GM21423 (cell line): ENCODE measurements around the gene CMBL.
A peak's percentile ranks its signal among the peaks of the same experiment; 100 is the strongest.
"Not testable (repeated sequence)": the region's sequence is repeated elsewhere in the genome, so short reads cannot be mapped to it uniquely, and the experiment has no call there.

Experiments
- ATAC-seq: cut with Tn5 transposase; IDR thresholded peaks from one replicate; pipeline ENCODE4 v1.9.1; 2021; ENCODE audit warnings: mild to moderate bottlenecking, moderate library complexity; ENCODE audit not compliant: unreplicated experiment

CMBL gene

DNA sequence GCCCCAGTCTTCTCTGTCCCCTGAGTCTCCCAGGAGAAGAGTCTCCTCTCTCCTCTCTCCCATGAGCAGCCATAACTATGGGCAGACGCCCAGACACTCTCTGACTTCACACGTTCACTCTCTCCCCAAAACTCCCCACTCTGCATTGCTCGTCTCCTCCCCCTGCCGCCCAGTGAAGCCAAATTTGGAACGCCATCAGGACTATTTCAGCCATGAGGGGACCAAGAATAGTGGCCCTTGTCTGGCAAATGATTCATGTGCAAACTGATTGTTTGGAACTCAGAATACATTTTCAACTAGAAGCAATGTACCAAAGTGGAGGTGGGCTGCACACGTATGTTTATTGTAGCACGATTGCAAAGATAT, 20.9 kb downstream of the CMBL start:
- ATAC-seq: no peak

DNA sequence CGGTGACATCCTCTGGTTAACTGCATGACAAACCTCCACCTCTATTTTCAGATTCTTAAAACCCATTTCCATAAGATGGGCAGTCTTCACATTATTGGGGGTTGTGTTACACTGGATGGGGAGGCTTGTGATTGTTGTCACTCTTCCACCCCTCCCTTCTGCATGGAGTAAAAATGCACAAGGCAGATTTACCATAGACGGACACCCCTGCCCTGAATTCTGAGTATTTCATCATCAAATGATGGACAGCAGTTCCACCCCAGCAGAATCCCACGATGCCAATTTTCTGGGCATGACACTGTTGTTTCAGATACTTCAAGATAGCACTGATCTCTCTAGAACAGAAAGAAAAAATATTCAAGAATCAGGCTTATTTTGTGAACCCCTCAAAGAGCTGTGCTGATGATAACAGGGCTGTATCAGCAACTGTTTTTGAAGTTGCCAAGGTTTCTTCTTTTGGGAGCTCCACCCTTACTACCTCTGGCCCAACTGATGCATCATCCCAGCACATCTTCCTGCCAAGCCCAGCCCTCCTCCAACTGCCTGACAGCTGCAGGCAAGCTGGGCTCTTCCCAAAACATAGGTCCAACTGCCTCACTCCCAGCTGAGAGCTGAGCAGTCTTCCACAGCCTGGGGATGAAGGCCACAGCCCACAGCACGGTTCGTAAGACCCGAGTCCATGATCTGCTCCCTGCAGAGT, 21.4 kb downstream of the CMBL start:
- no peak for ATAC-seq

DNA sequence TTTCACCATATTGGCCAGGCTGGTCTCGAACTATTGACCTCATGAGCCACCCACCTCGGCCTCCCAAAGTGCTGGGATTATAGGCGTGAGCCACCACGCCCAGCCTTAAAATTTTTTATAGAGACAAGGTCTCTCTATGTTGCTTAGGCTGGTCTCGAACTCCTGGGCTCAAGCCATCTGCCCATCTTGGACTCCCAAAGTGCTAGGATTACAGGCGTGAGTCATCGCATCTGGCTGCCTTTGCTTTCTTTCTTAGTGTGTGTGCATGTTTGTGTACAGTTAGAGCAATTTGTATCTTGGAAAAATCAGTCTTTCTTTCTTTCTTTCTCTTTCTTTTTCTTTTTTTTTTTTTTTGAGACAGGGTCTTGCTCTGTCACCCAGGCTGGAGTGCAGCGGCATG, 22.3 kb downstream of the CMBL start:
- not testable (repeated sequence) for ATAC-seq

DNA sequence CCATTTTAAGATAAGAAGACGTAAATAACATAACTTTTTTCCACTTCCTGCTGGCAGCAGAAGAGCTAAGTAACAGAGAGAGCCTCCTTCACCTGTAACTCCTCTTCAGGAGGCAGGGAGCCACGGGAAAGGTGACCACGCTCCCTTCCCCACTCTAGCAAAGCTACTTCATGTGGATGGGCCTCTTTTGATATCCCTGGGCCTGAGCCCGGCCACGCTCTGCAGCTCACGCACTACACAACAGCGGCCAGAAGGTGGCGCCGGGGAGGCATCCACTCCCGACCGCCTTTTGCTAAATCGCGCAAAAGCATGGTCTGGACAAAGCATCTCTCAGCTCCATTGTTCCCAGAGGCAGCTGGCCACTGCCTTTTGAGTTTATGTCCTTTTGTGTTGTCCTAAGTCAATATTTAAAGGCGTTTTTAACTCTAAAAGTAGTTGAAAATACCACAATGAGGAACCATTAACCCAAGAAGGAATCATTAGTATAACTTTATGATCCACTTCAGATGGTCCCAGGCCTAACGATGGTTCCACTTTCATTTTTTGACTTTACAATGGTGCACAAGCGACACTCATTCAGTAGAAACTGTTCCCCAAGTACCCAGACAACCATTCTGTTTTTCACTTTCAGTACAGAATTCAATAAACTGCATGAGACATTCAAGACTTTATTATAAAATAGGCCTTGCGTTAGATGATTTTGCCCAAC, 23.6 kb downstream of the CMBL start:
- ATAC-seq: peak; percentile 91

DNA sequence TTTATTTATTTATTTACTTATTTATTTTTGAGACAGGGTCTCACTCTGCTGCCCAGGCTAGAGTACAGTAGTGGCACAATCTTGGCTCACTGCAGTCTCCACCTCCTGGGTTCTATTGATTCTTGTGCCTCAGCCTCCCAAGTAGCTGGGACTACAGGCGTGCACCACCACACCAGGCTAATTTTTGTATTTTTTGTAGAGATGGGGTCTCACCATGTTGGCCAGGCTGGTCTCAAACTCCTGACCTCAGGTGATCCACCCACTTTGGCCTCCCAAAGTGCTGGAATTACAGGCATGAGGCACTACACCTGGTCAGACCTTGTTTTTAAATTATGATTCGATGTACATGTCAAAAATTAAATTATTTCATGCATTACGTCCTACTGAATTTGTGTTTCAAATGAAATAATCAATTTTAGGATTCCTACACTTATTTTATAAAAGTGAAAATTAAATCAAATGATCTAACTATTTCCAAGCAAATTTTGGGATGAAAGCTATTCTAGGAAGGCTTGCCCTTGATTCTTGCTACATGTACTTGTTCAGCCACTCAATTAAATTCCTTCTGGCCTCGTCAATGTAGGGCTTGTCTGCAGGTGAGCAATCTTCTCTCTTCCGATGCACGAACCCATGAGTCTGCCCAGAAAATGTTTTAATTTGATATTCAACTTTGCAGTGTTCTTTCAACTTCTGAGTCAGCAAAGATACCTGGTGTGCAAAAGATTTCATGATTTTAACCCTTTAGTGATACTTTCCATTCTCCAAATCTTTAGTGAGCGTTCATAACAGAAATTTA, 27.6 kb downstream of the CMBL start:
- no peak for ATAC-seq

DNA sequence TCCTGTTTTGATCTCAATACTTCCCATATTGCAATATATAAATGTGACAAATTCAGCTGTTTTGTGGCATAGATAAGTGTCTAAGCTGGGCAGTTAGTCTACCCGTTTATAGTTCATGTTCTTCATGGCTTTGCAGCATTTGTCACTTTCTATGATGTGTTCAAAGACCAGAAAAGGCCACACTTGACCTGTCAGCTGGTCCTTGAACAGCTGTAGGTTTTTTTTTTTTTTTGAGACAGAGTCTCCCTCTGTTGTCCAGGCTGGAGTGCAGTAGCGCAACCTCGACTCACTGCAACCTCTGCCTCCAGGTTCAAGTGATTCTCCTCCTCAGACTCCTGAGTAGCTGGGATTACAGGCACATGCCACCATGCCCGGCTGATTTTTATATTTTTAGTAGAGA, 28.4 kb downstream of the CMBL start:
- ATAC-seq: no peak

DNA sequence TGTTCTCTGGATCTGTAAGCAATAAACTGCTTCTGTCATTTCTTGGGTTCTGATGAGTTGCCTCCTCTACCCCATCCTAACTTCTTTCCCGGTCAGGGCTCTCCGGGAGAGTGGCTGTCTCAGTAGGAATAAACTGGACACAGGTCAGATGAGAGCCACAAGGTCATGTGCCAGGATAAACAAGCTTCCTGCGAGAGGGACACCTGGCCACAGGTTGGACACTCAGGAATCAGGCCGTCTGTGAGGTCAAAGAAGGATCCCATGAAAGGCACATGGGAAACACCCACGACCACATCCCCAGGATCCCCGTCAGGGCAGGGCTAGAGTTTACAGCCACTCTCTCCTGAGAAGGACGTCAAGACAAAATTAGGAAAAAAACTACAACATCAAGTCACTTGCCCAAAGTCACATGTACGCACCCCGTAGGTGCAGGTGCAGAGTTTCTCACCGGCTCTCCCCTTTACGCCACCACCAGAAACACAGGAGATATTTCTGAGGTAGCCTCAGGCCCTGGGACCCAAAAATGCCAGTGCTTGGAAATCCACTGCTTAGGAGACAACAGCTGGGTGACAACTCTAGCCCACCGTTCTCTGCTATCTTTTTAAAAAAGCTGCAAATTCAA, 28.9 kb downstream of the CMBL start:
- ATAC-seq: no peak

DNA sequence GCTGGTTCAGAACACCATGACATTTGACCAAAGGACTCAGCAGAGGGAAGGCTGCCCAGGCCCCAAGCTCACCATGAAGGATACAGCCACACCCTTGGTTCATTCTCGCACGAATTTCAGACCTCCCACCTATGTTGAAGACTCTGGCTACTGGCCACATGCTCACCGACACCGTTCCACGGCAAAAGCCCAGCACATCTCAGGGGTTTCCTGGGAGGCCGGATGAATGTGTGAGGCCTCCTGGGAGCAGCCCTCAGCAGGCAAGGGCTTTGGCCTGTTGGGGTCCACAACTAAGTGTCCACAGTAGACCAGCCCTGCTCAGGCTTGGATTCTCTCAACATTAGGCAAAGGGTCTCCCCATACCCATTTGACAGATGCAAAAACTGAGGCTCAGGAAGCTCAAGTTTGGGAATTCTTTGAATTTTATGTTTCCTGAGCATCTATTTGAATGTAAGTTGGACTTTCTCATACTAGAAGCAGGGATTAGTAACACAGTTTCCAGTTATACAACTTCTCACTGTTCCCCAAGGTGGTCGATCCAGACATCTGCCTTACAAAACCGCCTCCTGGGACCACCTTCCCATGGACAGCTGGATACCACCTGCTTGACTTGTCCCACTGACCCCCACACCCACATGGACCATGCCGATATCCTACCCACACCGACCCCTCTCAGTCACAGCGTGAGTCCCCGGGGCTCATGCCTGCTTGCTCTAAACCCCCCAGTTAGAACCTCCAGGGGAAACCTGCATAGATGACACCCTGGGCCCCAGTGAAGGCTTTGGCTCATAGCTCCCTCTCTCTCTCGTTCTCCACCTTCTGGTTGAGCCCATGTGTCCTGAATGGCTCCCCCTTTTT, 29.7 kb downstream of the CMBL start:
- no peak for ATAC-seq

DNA sequence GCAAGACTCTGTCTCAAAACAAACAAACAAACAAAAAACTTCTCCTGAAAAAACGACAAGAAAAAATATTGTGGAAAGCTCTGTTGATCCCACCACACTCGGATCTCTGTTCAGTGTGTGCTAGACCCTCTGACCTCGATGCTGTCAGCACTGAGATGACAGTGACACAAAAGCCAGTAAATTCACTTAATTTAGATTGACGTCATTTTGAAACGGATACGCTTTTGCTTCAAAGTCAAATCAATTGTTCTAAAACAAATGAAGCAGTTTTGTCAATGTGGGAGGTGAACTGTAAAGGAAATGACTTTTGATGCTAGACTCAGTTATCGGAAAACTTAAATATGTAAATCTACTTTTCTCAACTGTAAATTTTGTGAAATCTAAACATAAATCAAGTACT, 31.0 kb downstream of the CMBL start:
- ATAC-seq: no peak

DNA sequence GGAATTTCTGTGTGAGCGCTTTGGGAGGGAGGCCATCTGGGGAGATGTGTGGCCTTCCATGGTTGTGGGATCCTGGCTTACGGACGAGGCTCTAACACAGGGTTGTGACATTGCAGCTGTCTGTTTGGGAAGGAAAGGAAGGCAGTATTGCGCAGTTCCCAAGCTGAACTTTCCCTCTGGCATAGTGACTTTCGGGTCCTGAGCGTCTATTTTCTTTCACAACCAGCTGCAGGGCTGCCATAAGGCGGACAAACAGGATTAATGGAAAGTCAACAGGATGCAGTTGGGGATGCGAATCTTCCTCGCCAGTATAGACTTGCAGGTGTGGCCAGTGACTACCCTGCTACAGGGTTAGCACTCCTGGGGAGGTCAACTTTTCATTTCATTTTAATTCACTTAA, 31.7 kb downstream of the CMBL start:
- no peak for ATAC-seq

DNA sequence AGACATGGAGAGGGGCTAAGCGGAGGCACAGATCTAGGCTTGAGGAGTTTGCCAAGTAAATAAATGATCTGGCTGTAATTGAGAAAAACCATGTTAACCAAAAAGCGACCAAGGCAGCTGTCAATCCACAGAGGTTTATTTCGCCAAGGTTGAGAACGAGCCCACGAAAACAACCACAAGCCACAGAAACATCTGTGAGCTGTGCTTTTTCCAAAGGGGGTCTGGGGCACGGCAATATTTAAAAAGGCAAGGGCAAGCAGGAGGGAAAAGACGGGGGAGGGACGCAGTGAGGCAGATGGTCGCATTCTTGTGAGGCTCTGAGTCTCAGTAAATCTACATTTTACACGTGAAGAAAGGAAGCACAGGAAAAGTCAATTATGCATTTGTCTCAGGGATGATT, 32.2 kb downstream of the CMBL start:
- no peak for ATAC-seq

DNA sequence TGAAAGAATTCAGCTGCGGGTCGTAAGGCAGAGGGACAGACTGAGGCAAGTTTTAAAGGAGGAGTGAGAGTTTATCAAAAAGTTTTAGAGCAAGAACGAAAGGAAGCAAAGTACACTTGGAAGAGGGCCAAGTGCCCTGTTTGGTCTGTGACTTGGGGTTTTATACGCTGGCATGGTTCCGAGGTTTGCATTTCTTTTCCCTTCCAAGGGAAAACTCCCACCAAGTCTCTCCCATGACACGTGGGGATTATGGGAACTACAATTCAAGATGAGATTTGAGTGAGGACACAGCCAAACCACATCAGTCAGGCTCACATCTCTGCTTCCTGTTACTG, 34.9 kb downstream of the CMBL start:
- ATAC-seq: not testable (repeated sequence)

DNA sequence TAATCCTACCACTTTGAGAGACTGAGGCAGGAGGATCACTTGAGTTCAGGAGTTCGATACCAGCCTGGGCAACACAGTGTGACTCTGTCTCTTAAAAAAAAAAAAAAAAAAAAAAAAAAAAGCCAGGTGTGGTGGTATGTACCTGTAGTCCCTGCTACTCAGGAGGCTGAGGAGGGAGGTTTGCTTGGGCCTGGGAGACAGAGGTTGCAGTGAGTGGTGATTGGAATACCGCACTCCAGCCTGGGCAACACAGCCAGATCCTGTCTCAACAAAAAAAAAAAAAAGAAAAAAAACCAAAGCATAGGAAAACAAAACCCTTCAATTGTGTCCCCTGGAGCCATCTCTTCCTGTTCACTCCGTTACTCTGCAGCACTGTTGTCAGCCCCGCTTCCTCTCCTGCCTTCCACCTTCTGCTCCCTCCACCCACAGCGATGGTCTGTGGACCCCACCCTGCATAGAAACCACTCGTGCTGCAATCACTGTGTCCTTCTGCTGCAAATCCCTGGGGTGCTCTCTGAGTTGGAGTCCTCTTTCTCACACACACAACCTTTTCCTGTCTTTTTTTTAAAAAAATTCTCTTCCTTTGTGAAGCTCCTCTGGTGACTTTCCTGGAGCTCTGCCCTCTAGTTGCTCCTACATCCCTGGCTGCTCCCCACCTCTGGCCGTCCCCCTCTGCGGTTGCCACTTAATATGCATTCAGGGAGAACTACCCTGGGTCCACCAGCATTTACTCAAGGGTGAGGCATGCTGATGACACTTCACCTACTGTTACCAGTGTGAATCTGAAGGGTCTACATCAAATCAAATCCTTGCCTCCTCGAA, 35.4 kb downstream of the CMBL start:
- no peak for ATAC-seq

DNA sequence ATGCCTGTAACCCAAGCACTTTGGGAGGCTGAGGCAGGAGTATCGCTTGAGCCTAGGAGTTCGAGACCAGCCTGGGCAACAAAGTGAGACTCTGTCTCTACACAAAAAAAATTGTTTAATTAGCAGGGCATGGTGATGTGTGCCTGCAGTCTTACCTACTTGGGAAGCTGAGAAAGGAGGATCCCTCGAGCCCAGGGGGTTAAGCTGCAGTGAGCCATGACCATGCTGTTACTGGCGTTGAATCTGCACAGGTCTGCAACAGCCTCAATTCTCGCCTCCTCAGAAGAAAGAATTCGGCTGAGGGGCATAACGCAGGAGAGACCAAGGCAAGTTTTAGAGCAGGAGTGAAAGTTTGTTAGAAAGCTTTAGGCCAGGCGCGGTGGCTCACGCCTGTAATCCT, 39.6 kb downstream of the CMBL start:
- ATAC-seq: no peak

DNA sequence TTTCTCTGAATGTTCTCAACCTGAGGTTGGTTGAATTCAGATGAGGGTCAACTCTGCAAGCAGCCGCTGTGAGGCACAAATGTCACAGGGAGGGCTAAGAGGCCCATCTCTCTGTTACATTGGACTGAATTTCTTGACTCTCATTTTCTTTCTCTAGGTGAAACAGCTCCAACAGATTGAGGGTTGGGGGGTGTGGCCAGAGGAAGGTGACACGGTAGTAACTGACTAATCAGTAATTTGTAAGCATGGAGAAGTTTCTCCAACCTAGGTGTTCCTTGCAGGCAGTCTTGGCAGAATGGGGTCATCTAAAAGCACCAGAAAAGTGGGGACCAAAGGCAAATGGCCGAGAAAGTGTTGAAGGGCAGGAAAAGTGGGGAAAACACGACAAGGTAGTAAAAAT, 40.9 kb downstream of the CMBL start:
- no peak for ATAC-seq

DNA sequence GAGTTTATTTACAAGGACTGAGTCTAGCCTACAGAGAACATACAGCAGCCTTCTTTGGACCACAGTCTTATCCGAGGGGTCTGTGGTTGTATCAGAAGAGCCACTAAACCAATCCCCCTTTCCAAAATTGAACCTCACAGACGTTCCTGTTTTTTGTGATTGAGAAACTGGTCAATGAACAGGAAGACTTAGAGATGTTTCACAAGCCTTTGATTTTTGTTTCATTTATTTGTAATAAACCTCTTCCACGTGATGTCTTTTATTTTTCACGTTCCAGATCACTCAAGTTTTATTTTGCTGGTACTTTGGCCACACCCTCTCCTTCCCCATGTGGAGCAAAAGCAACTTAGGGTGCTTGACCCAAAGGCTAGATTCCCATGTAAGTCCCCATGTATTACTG, 41.6 kb downstream of the CMBL start:
- no peak for ATAC-seq

DNA sequence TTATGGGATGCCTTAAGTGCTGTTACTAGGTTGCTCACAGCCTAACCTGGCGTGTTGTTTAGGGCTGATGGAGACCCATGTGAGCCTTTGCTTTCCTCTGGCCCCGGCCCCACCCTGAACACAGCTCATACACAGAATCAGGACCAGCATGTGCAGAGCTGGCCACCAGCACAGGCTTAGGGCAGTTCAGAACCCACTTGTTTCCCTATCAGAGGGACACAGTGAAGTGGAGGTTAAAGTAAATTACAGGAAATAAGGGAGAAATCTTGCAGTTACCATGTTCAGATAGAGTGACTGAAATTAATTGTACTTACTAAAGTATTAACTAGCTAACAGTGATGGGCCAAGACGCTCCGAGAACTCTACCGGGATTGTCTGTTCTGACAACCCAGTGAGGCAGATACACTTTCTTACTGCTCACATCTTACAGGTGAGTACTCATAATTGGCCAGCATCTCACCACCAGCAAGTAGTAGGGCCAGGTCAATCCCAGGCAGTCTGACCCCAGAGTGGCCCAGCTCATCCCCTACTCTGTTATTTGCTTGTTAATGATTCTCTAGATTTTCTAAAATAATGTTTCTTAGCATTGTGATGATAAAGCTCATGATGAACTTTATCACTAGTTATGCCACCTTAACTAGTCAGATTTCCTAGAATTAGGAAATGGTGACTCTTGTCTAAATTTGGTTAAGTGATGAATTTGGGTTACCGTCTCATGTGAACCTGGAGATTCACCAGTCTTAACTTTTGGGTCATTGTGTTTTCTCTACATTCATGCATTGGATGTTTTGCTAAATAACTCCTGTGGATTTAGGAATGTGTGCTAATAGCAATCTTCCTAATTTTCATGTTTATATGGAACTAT, 42.2 kb downstream of the CMBL start:
- no peak for ATAC-seq

DNA sequence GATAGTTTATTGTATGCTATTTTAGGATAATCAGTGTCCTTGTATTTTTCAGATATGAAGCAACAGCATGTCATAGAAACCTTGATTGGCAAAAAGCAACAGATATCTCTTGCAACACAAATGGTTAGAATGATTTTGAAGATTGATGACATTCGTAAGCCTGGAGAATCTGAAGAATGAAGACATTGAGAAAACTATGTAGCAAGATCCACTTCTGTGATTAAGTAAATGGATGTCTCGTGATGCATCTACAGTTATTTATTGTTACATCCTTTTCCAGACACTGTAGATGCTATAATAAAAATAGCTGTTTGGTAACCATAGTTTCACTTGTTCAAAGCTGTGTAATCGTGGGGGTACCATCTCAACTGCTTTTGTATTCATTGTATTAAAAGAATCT, 43.1 kb downstream of the CMBL start:
- ATAC-seq: no peak

DNA sequence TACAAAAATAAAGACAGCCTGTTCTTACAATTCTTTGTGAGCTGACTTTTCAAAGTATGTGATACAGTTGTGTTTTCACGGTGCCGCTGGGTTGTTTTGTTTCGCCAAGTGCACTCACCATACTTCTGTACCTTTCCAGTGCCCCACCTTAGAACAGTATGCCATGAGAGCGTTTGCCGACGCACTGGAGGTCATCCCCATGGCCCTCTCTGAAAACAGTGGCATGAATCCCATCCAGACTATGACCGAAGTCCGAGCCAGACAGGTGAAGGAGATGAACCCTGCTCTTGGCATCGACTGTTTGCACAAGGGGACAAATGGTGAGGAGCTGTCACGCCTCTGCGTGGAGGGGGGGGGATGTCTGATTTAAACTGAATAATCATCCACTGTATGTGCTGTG, 44.7 kb downstream of the CMBL start:
- no peak for ATAC-seq
